PFSK-1 (cell line): ENCODE results near the gene SIRT6.

Experiments
- FOXP2 ChIP-seq: optimal IDR thresholded peaks from 2 replicates; pipeline ENCODE3; 2011; ENCODE audit warnings: borderline replicate concordance, control low read depth, inconsistent platforms; ENCODE audit not compliant: insufficient read depth; ENCODE audit errors: extremely low read length, extremely low read depth
- POLR2AphosphoS5 ChIP-seq: IDR thresholded peaks from 2 replicates; pipeline ENCODE4 v1.6.1; 2012; ENCODE audit warnings: low read depth, mild to moderate bottlenecking, control low read depth, low read length, moderate library complexity
- SIN3A ChIP-seq: IDR thresholded peaks from 2 replicates; pipeline ENCODE4 v1.6.1; 2012; ENCODE audit warnings: mild to moderate bottlenecking, low read length, moderate library complexity, borderline replicate concordance; ENCODE audit not compliant: insufficient read depth
- TAF1 ChIP-seq: IDR thresholded peaks from 2 replicates; pipeline ENCODE4 v1.6.1; 2012; ENCODE audit warnings: low read length, control low read depth, borderline replicate concordance; ENCODE audit not compliant: insufficient read depth
- TF ChIP-seq, protein P1 (sequence below), 2 experiments: IDR thresholded peaks; 2 replicates each; pipeline versions ENCODE4 v1.6.1 to v1.8.0; 2011 to 2012; ENCODE audit warnings: low read depth in 2 of 2, low read length in 2 of 2, control low read depth in 1 of 2, inconsistent platforms in 1 of 2, mild to moderate bottlenecking in 1 of 2, moderate library complexity in 1 of 2; ENCODE audit not compliant: insufficient read depth in 1 of 2

The SIRT6 gene

DNA sequence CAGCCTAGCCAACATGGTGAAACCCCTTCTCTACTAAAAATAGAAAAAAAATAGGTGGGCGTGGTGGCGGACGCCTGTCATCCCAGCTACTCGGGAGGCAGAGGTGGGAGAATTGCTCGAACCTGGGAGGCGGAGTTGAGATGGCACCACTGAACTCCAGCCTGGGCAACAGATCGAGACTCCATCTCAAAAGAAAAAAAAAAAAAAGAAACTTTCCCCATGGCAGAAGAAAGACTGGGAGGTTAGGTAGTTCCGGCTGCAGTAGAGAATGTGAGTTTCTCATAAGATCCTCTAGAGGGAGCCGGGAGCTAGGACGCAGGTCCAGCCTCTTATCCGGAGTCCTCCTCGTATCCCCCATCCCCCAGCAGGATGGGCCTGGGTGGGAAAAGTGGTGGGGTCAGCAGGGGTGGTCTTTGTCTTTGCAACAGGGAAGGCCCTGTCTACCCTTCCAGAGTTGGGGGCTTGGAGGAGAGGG lies 42.1 kb downstream of the SIRT6 start:
- TF ChIP-seq SIN3A (no peak), FOXP2 (no peak), TAF1 (no peak), POLR2AphosphoS5 (no peak)
- TF ChIP-seq, protein P1, sequence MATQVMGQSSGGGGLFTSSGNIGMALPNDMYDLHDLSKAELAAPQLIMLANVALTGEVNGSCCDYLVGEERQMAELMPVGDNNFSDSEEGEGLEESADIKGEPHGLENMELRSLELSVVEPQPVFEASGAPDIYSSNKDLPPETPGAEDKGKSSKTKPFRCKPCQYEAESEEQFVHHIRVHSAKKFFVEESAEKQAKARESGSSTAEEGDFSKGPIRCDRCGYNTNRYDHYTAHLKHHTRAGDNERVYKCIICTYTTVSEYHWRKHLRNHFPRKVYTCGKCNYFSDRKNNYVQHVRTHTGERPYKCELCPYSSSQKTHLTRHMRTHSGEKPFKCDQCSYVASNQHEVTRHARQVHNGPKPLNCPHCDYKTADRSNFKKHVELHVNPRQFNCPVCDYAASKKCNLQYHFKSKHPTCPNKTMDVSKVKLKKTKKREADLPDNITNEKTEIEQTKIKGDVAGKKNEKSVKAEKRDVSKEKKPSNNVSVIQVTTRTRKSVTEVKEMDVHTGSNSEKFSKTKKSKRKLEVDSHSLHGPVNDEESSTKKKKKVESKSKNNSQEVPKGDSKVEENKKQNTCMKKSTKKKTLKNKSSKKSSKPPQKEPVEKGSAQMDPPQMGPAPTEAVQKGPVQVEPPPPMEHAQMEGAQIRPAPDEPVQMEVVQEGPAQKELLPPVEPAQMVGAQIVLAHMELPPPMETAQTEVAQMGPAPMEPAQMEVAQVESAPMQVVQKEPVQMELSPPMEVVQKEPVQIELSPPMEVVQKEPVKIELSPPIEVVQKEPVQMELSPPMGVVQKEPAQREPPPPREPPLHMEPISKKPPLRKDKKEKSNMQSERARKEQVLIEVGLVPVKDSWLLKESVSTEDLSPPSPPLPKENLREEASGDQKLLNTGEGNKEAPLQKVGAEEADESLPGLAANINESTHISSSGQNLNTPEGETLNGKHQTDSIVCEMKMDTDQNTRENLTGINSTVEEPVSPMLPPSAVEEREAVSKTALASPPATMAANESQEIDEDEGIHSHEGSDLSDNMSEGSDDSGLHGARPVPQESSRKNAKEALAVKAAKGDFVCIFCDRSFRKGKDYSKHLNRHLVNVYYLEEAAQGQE (IDR thresholded peaks at IDR 0.05; ENCODE audit: insufficient read depth in 1 of 2, low read depth in 2 of 2, low read length in 2 of 2), result no peak

DNA sequence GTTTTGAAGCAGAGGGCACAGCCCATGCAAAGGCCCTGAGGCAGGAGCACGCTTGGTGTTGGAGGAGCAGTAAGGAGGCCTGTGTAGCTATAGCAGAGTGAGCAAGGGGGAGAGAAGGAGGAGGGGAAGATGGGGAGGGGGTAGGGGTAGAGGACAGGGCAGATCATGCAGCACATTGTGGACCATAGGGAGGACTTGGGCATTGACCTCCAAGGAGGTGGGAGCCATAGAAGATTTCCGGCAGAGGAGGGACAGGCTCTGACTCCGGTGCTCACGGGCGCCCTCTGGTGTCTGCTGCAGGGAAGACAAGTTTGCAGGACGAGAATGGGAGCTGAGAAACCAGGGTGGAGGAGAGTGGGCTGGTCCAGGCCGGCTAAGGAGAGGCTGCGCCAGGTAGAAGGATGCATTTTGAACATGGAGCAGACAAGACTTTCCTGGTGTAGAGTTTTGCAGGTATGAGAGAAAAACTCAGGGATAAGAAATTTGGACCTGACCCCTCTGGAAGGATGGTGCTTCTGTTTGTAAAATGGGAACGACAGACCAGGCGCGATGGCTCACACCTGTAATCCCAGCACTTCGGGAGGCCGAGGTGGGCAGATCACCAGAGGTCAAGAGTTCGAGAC lies 42.6 kb downstream of the SIRT6 start:
- TF ChIP-seq POLR2AphosphoS5 (no peak), FOXP2 (no peak), TAF1 (no peak), SIN3A (no peak)
- TF ChIP-seq, protein P1 (IDR thresholded peaks at IDR 0.05; ENCODE audit: insufficient read depth in 1 of 2, low read depth in 2 of 2, low read length in 2 of 2), result no peak

DNA sequence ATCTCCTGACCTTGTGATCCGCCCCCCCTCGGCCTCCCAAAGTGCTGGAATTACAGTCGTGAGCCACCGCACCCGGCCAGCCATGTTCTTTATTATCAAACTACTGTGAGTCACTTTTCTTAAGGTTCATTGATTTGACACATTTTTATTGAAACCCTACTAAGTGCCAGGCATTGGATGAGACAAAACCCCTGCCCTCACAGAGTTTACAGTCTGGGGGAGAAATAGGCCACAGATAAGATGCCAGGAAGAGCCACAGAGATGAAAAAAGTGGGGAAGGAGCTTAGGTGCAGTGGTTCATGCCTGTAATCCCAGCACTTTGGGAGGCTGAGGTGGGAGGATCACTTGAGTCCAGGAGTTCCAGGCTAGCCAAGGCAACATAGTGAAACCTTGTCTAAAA lies 43.9 kb downstream of the SIRT6 start:
- TF ChIP-seq POLR2AphosphoS5, result no peak
- TF ChIP-seq SIN3A, result no peak
- no peak for TF ChIP-seq FOXP2
- TF ChIP-seq, protein P1 (IDR thresholded peaks at IDR 0.05; ENCODE audit: insufficient read depth in 1 of 2, low read depth in 2 of 2, low read length in 2 of 2), result no peak

DNA sequence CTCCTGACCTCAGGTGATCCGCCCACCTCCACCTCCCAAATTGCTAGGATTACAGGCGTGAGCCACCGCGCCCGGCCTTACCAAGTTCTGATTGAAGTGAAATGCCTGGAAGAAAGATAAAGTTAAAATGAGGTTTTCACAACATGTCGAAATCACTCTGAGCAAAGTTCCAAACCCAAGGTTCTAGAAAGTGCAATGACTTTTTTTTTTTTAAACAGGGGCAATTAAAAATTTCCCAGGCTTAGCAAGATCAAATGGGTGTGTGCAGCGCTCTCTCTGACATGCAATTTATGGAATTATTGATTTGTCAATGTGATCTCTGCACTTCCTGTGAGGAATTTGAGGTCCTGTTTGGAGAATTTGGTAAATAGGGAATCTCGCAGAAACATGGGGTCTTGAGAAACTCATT lies 45.7 kb downstream of the SIRT6 start:
- no peak for TF ChIP-seq TAF1
- TF ChIP-seq, protein P1 (IDR thresholded peaks at IDR 0.05; ENCODE audit: insufficient read depth in 1 of 2, low read depth in 2 of 2, low read length in 2 of 2), result no peak
- no peak for TF ChIP-seq FOXP2
- TF ChIP-seq SIN3A, result no peak

DNA sequence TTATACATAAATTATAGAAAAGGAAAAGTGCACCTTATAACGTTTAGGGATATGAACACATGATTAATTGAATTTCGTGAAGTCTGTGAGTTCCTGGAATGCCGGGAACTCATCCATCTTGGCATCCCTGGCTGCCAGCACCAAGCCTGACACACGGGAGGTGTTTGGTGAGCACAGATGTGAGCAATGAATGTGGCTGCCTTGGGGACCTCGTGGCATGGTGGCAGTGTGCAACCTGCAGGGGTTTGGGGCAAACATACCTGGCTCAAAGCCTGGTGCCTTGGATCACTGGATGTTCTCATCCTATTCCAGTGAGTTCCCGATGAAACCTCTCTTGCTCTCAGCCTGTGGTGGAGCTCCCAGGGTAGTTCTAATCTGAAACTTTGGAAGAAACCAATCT lies 48.0 kb downstream of the SIRT6 start:
- TF ChIP-seq POLR2AphosphoS5, result no peak
- TF ChIP-seq SIN3A, result no peak
- TF ChIP-seq FOXP2, result no peak
- TF ChIP-seq, protein P1 (IDR thresholded peaks at IDR 0.05; ENCODE audit: insufficient read depth in 1 of 2, low read depth in 2 of 2, low read length in 2 of 2), result no peak
- TF ChIP-seq TAF1, result no peak
